Neural progenitor cell (in vitro differentiated cells): ENCODE measurements around the gene CCL7. TPM values are rescaled to one million over a fixed set of nuclear protein-coding genes. Genes with fewer than 3 reads are reported as not detected.

ENCODE experiments used
- DNase-seq: peaks from one replicate; pipeline ENCODE4 v3.0.0-alpha.2; 2016; ENCODE audit warnings: low spot score
- H2AFZ ChIP-seq: fragments of 200-600 bp; sonication (generic); replicated peaks from 2 replicates; pipeline ENCODE4 v1.6.1; 2016; ENCODE audit warnings: antibody characterized with exemption
- H3F3A ChIP-seq: fragments of 200-600 bp; sonication (generic); 2 replicates; pipeline ENCODE4 v1.6.1; 2016; ENCODE audit warnings: antibody characterized with exemption, low read depth
- H3K27ac ChIP-seq: fragments of 200-600 bp; sonication (generic); 2 replicates; pipeline ENCODE4 v1.5.1; 2016; ENCODE audit warnings: mild to moderate bottlenecking
- H3K27me3 ChIP-seq: fragments of 200-600 bp; sonication (generic); 2 replicates; pipeline ENCODE4 v1.6.1; 2016; ENCODE audit warnings: mild to moderate bottlenecking, moderate library complexity
- H3K36me3 ChIP-seq: fragments of 200-600 bp; sonication (generic); 2 replicates; pipeline ENCODE4 v1.5.1; 2016
- H3K4me1 ChIP-seq: fragments of 200-600 bp; sonication (generic); 2 replicates; pipeline ENCODE4 v1.6.1; 2016; ENCODE audit warnings: mixed run types
- H3K4me2 ChIP-seq: fragments of 200-600 bp; sonication (generic); 2 replicates; pipeline ENCODE4 v1.6.1; 2016
- H3K4me3 ChIP-seq: fragments of 200-600 bp; sonication (generic); 2 replicates; pipeline ENCODE4 v1.5.1; 2016
- H3K79me2 ChIP-seq: fragments of 200-600 bp; sonication (generic); 2 replicates; pipeline ENCODE4 v1.6.1; 2016; ENCODE audit warnings: low read depth
- H3K9ac ChIP-seq: fragments of 200-600 bp; sonication (generic); 2 replicates; pipeline ENCODE4 v1.6.1; 2016
- H3K9me3 ChIP-seq: fragments of 200-600 bp; sonication (generic); 2 replicates; pipeline ENCODE4 v1.5.1; 2016; ENCODE audit warnings: low read depth
- H4K20me1 ChIP-seq: fragments of 200-600 bp; sonication (generic); 2 replicates; pipeline ENCODE4 v1.6.1; 2016; ENCODE audit warnings: low read depth
- H3K27ac Mint-ChIP-seq: 3 replicates; pipeline ENCODE4 v1.8.0; 2021; ENCODE audit warnings: mixed read lengths
- H3K27me3 Mint-ChIP-seq: 2 replicates; pipeline ENCODE4 v1.8.0; 2022; ENCODE audit warnings: low read depth, mild to moderate bottlenecking, inconsistent platforms, moderate library complexity, mixed read lengths; ENCODE audit not compliant: insufficient read depth
- H3K36me3 Mint-ChIP-seq: 3 replicates; pipeline ENCODE4 v1.8.0; 2021; ENCODE audit warnings: mixed read lengths
- H3K4me1 Mint-ChIP-seq: 3 replicates; pipeline ENCODE4 v1.8.0; 2021; ENCODE audit warnings: mixed read lengths
- H3K4me3 Mint-ChIP-seq: 3 replicates; pipeline ENCODE4 v1.8.0; 2021; ENCODE audit warnings: mild to moderate bottlenecking, moderate library complexity, mixed read lengths
- H3K9me3 Mint-ChIP-seq: 3 replicates; pipeline ENCODE4 v1.8.0; 2020; ENCODE audit warnings: mixed read lengths
- CTCF ChIP-seq: fragments of 200-600 bp; sonication (generic); IDR thresholded peaks from 2 replicates; pipeline ENCODE4 v1.5.1; 2017; ENCODE audit warnings: antibody characterized with exemption, mild to moderate bottlenecking
- EZH2 ChIP-seq: fragments of 200-600 bp; sonication (generic); IDR thresholded peaks from 2 replicates; pipeline ENCODE4 v1.6.1; 2017; ENCODE audit warnings: antibody characterized with exemption, mild to moderate bottlenecking, moderate library complexity
- EZH2phosphoT487 ChIP-seq: fragments of 200-600 bp; sonication (generic); IDR thresholded peaks from 2 replicates; pipeline ENCODE4 v1.6.1; 2017; ENCODE audit warnings: antibody characterized with exemption
- total RNA-seq: library from RNA; depleted of rRNA; stranded (reverse); fragments of >200 nt; gene quantifications from 2 replicates; pipeline ENCODE4 v1.2.3, GENCODE V29; 2015; ENCODE audit warnings: low replicate concordance

The CCL7 gene
- total RNA-seq, 1 donor from 2014 or later = not detected

GRCh38 chr17:34313164-34313563 is 43.1 kb downstream of the CCL7 start:
- H3K9ac ChIP-seq = no peak overlapping the region
- Mint-ChIP-seq H3K27ac (no peak overlapping the region), H3K27me3 (peaks cover 2% of the 10 kb centered on the region), H3K9me3 (no peaks in the 10 kb centered on the region), H3K36me3 (no peaks in the 10 kb centered on the region), H3K4me3 (no peak overlapping the region), H3K4me1 (no peaks in the 10 kb centered on the region)
- H3K9me3 ChIP-seq = no peaks in the 10 kb centered on the region
- H3F3A ChIP-seq = no peaks in the 10 kb centered on the region
- no peak overlapping the region for H3K27ac ChIP-seq
- H3K4me1 ChIP-seq = no peaks in the 10 kb centered on the region
- no peak for TF ChIP-seq EZH2
- H3K4me3 ChIP-seq = no peak overlapping the region
- H3K36me3 ChIP-seq = no peaks in the 10 kb centered on the region
- H4K20me1 ChIP-seq = no peaks in the 10 kb centered on the region
- H3K27me3 ChIP-seq = peaks cover 18% of the 10 kb centered on the region
- no peak for DNase-seq
- no peak overlapping the region for H3K4me2 ChIP-seq
- H2AFZ ChIP-seq = no peak overlapping the region
- no peaks in the 10 kb centered on the region for H3K79me2 ChIP-seq

GRCh38 chr17:34314279-34314678 is 44.3 kb downstream of the CCL7 start:
- H3K79me2 ChIP-seq = no peaks in the 10 kb centered on the region
- Mint-ChIP-seq H3K27ac (no peak overlapping the region), H3K4me3 (no peak overlapping the region)

DNA sequence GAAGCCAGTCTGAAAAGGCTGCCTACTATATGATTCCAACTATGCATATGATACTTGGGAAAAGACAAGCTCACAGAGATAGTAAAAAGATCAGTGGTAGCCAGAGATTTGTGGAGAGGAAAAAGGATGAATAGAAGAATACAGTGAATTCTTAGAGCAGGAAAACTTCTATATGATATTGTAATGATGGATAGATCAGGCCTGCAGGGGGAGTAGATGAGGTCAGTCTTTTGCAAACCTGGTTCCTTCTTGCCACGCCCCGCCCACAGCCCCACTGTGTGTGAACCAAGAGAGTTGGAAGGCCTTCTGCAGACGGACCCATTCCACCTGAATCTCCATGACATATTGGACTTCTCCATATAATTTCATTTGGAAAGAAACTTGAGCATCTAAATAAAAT is 48.5 kb downstream of the CCL7 start:
- H3K4me1 ChIP-seq = no peaks in the 10 kb centered on the region
- H3K4me1 Mint-ChIP-seq = no peaks in the 10 kb centered on the region

More at GRCh38 chr17:34314279-34314678, 44.3 kb downstream of the CCL7 start:
- Histone ChIP-seq H3K36me3 (no peaks in the 10 kb centered on the region), H3K4me3 (no peak overlapping the region), H3K9me3 (no peaks in the 10 kb centered on the region), H3K9ac (no peak overlapping the region), H4K20me1 (no peaks in the 10 kb centered on the region), H3F3A (no peaks in the 10 kb centered on the region), H3K4me1 (no peaks in the 10 kb centered on the region), H3K27ac (no peak overlapping the region), H2AFZ (no peak overlapping the region), H3K4me2 (no peak overlapping the region), H3K27me3 (peaks cover 18% of the 10 kb centered on the region)
- Mint-ChIP-seq H3K36me3 (no peaks in the 10 kb centered on the region), H3K4me1 (no peaks in the 10 kb centered on the region), H3K27me3 (peaks cover 2% of the 10 kb centered on the region), H3K9me3 (no peaks in the 10 kb centered on the region)
- no peak for TF ChIP-seq EZH2
- no peak for TF ChIP-seq CTCF
- no peak for DNase-seq

DNA sequence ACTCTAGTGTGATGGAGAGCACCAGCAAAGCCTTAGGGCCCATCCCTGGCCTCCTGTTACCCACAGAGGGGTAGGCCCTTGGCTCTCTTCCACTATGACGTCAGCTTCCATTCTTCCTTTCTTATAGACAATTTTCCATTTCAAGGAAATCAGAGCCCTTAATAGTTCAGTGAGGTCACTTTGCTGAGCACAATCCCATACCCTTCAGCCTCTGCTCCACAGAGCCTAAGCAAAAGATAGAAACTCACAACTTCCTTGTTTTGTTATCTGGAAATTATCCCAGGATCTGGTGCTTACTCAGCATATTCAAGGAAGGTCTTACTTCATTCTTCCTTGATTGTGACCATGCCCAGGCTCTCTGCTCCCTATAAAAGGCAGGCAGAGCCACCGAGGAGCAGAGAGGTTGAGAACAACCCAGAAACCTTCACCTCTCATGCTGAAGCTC is 49.0 kb downstream of the CCL7 start, which contains the start of gene CCL8:
TSS of gene CCL8 (plus strand) at position 397 of the 445 bp plus-strand sequence. CDS start 67 bp downstream, outside the sequence.
- Histone ChIP-seq H2AFZ (no peak within 1 kb of the TSS), H3F3A (no peaks in the 10 kb centered on the region), H3K27ac (no peak within 1 kb of the TSS), H3K27me3 (peaks cover 11% of the 10 kb centered on the region), H3K4me3 (no peak within 1 kb of the TSS), H3K4me1 (no peaks in the 10 kb centered on the region), H4K20me1 (no peaks in the 10 kb centered on the region), H3K4me2 (no peak within 1 kb of the TSS), H3K9me3 (no peaks in the 10 kb centered on the region), H3K79me2 (no peaks in the 10 kb centered on the region), H3K36me3 (no peaks in the 10 kb centered on the region), H3K9ac (no peak within 1 kb of the TSS)
- no peaks in the 10 kb centered on the region for H3K36me3 Mint-ChIP-seq
- peaks cover 2% of the 10 kb centered on the region for H3K27me3 Mint-ChIP-seq
- H3K4me3 Mint-ChIP-seq = no peak within 1 kb of the TSS
- H3K9me3 Mint-ChIP-seq = no peaks in the 10 kb centered on the region
- no peak for DNase-seq
- H3K4me1 Mint-ChIP-seq = no peaks in the 10 kb centered on the region
- no peak within 1 kb of the TSS for H3K27ac Mint-ChIP-seq
- TF ChIP-seq CTCF (no peak), EZH2 (no peak), EZH2phosphoT487 (no peak)

More for the DNA sequence above, 48.5 kb downstream of the CCL7 start:
- Mint-ChIP-seq H3K36me3 (no peaks in the 10 kb centered on the region), H3K9me3 (no peaks in the 10 kb centered on the region), H3K27ac (no peak overlapping the region), H3K27me3 (peaks cover 2% of the 10 kb centered on the region), H3K4me3 (no peak overlapping the region)
- Histone ChIP-seq H3K27me3 (peaks cover 17% of the 10 kb centered on the region), H3K27ac (no peak overlapping the region), H3K9ac (no peak overlapping the region), H3K4me3 (no peak overlapping the region), H2AFZ (no peak overlapping the region), H3K36me3 (no peaks in the 10 kb centered on the region), H3K9me3 (no peaks in the 10 kb centered on the region), H4K20me1 (no peaks in the 10 kb centered on the region), H3F3A (no peaks in the 10 kb centered on the region), H3K79me2 (no peaks in the 10 kb centered on the region), H3K4me2 (no peak overlapping the region)
- DNase-seq = peak; percentile 21
- no peak for TF ChIP-seq EZH2
- TF ChIP-seq EZH2phosphoT487 = no peak
- TF ChIP-seq CTCF = peak; percentile 25

Other genes starting within 250 kb of the CCL7 start
- 4.2 and 7.0 TPM in 2 replicates for gene CCL2, start 14.9 kb upstream of the CCL7 start, total RNA-seq
- not detected in 2 replicates for gene CCL11, start 15.5 kb downstream of the CCL7 start, total RNA-seq
- gene CCL8, start 49.2 kb downstream of the CCL7 start, total RNA-seq = not detected in 2 replicates
- not detected in 2 replicates for gene CCL13, start 86.3 kb downstream of the CCL7 start, total RNA-seq
- gene CCL1, start 93.0 kb downstream of the CCL7 start, total RNA-seq = not detected in 2 replicates